GM19452 (cell line): Measurements from ENCODE around the gene SLC25A47.

Source experiments
- ATAC-seq: cut with Tn5 transposase; IDR thresholded peaks from one replicate; pipeline ENCODE4 v1.9.1; 2021; ENCODE audit not compliant: unreplicated experiment

SLC25A47 gene

GRCh38 chr14:100374876-100375265 lies 51.7 kb downstream of the SLC25A47 start:
- ATAC-seq = no peak

DNA sequence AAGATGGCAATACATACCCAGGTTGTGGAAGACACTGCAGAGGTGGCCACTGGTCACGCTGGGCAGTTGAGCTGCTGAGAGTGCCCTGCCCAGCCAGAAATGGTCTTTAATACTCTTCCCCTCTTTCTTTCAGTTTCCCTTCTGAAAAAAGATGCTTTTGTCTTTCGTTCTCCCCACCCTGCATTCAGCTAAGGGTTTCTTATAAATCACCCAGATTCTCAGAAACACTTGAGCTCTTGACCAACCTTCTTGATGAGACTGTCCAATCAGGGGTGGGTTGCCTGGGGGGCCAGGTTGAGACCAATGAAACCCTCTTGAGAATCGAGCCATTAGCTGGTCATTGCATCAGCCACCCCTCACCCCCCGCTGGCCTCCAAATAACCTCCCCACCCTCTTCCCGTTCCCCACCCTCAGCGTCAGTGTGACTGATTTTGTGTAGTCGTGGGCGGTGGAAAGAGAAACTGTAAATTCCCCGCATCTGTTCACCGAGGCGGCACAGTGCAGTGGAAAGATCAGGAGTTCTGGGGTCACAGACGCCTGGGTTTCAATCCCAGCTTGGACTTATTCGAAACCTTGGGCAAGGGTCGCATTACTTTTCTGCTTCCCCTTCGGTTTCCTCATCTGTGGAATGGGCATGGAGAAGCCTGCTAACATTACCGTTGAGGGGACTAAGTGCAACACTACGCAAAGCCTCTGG lies 52.3 kb downstream of the SLC25A47 start:
- peak; percentile 33 for ATAC-seq

DNA sequence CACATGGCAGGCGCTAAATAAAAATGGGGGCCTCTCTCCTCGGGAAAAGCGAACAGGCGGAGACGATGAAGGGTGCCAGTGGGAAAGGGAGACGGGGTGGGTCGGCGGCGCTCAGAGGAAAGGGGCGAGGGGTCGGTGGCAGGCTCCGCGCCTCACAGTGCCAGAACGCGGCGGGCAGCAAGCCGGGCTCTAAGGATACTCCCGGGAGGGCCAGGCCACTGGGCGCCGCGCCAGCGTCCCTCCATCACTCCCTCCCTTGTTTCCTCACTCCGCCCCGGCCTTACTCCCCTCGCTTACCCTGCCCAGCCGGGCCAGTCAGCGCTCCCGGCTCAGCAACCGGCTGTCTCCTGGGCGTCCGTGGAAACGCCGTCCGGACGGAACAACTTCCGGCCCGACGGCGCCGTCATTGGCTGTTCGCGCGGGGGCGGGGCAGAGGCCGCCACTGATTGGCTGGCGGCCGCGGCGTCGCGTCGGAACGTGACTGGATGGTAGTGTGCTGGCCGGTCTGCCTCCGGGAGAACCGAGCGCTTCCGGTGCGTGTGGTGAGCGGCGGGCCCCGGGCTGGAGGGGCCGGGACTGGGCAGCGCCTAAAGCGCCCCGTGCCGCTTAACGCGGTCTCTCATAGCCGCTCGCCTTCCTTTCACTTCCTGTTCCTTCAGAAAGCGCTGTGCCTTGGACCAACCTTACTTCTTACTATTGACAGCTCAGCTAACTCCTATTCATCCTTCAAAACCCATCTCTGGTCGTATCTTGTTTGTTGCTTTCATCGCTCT lies 53.0 kb downstream of the SLC25A47 start, which contains the start of gene WDR25:
Gene WDR25 (plus strand): TSS at position 523 of the 773 bp plus-strand sequence.
- ATAC-seq = peak; percentile 86

DNA sequence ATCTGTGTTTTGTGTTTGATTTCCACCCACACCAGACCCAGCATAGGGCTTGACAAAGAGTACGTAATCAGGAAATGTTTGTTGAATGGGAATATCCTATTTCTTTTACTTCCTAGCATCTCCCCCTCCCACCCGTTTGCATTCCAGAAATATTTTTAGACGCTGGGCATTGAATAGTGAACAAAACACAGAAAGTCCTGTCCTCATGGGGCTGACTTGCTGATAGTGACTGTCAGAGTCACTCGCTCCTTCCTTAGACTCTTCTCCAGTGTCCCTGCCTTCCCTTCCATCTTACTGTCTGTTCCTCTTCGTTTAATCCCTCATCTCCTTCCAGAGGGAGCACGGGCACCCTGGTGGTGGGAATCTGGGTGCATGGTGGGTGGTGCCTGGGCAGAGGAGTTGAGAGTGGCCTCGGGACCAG lies 53.6 kb downstream of the SLC25A47 start:
- ATAC-seq = no peak
